ENCODE measurements around the gene RNF144B. TPM values are rescaled to one million over a fixed set of nuclear protein-coding genes. Genes with fewer than 3 reads are reported as not detected.
"Not testable (repeated sequence)": the region's sequence is repeated elsewhere in the genome, so short reads cannot be mapped to it uniquely, and the experiment has no call there.

Gene RNF144B
- total RNA-seq, 1 experiment from 2014 or later, result 26.2 TPM

- H3K36me3 ChIP-seq (ENCODE audit: low read depth), result peaks cover 3% of the 10 kb centered on the region; the same call in 1 of the 2 replicates
- H3K4me2 ChIP-seq, result peak overlapping the region; percentile 48
- no peak overlapping the region for H2AFZ ChIP-seq
- peaks cover 33% of the 10 kb centered on the region for H3K79me2 ChIP-seq (ENCODE audit: low read depth)
- BruUV-seq (replicated peaks), result no TSS peak
- H3F3A ChIP-seq (ENCODE audit: insufficient read depth, low read depth), result no peaks in the 10 kb centered on the region
- no peaks in the 10 kb centered on the region for H3K9me2 ChIP-seq (ENCODE audit: insufficient read depth)
- ChIA-PET POLR2A (ENCODE audit: unreplicated experiment) (interaction anchor here (0.6 to 0.7 kb wide), 2 partner anchors 31 to 117 kb away, joined by 4 to 11 read pairs; no protein-coding TSS in a partner anchor), CTCF (no interaction called here)
- no peaks in the 10 kb centered on the region for H4K20me1 ChIP-seq (ENCODE audit: insufficient read depth)
- peak overlapping the region; percentile 38; the same call in 1 of the 2 replicates for H3K27ac ChIP-seq
- no peaks in the 10 kb centered on the region for H3K9me3 ChIP-seq (ENCODE audit: insufficient read depth, low read depth)
- TF ChIP-seq EZH2 (IDR thresholded peaks at IDR 0.05; ENCODE audit: low read depth), result no peak
- TF ChIP-seq, protein P1, sequence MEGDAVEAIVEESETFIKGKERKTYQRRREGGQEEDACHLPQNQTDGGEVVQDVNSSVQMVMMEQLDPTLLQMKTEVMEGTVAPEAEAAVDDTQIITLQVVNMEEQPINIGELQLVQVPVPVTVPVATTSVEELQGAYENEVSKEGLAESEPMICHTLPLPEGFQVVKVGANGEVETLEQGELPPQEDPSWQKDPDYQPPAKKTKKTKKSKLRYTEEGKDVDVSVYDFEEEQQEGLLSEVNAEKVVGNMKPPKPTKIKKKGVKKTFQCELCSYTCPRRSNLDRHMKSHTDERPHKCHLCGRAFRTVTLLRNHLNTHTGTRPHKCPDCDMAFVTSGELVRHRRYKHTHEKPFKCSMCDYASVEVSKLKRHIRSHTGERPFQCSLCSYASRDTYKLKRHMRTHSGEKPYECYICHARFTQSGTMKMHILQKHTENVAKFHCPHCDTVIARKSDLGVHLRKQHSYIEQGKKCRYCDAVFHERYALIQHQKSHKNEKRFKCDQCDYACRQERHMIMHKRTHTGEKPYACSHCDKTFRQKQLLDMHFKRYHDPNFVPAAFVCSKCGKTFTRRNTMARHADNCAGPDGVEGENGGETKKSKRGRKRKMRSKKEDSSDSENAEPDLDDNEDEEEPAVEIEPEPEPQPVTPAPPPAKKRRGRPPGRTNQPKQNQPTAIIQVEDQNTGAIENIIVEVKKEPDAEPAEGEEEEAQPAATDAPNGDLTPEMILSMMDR (conservative IDR thresholded peaks at IDR 0.05), result no peak
- peaks cover 25% of the 10 kb centered on the region for H3K4me1 ChIP-seq (replicated peaks; ENCODE audit: insufficient read depth)
- H3K27me3 ChIP-seq (ENCODE audit: insufficient read depth, low read depth), result no peaks in the 10 kb centered on the region
- intact Hi-C loops (cut with micrococcal nuclease; ENCODE audit: unreplicated experiment), result no loop called here
- peak in 1 of 2 experiments; percentile 4 for DNase-seq
- H3K4me3 ChIP-seq, result no peak overlapping the region
These were observed 8.2 kb downstream of the RNF144B start for GRCh38 chr6:18395177-18395855.

GRCh38 chr6:18395856-18396197 is 8.7 kb downstream of the RNF144B start:
- H3K27ac ChIP-seq, result peak overlapping the region; percentile 38; the same call in 1 of the 2 replicates
- H3K4me3 ChIP-seq, result no peak overlapping the region
- H3K36me3 ChIP-seq (ENCODE audit: low read depth), result peaks cover 3% of the 10 kb centered on the region; the same call in 1 of the 2 replicates
- H3K27me3 ChIP-seq (ENCODE audit: insufficient read depth, low read depth), result no peaks in the 10 kb centered on the region
- peaks cover 28% of the 10 kb centered on the region for H3K79me2 ChIP-seq (ENCODE audit: low read depth)
- no peak overlapping the region for H2AFZ ChIP-seq
- BruUV-seq (replicated peaks), result no TSS peak
- peak overlapping the region; percentile 48 for H3K4me2 ChIP-seq
- no peaks in the 10 kb centered on the region for H4K20me1 ChIP-seq (ENCODE audit: insufficient read depth)
- ChIA-PET CTCF (no interaction called here), POLR2A (ENCODE audit: unreplicated experiment) (interaction anchor here (0.7 kb wide), 1 partner anchor 31 kb away, joined by 11 read pairs; no protein-coding TSS in a partner anchor)
- H3K4me1 ChIP-seq (replicated peaks; ENCODE audit: insufficient read depth), result peaks cover 20% of the 10 kb centered on the region
- H3F3A ChIP-seq (ENCODE audit: insufficient read depth, low read depth), result no peaks in the 10 kb centered on the region
- intact Hi-C loops (cut with micrococcal nuclease; ENCODE audit: unreplicated experiment), result no loop called here
- no peaks in the 10 kb centered on the region for H3K9me3 ChIP-seq (ENCODE audit: insufficient read depth, low read depth)
- no peak for TF ChIP-seq EZH2 (IDR thresholded peaks at IDR 0.05; ENCODE audit: low read depth)
- TF ChIP-seq, protein P1 (conservative IDR thresholded peaks at IDR 0.05), result no peak
- H3K9me2 ChIP-seq (ENCODE audit: insufficient read depth), result no peaks in the 10 kb centered on the region
- DNase-seq, result peak in 1 of 2 experiments; percentile 55

DNA sequence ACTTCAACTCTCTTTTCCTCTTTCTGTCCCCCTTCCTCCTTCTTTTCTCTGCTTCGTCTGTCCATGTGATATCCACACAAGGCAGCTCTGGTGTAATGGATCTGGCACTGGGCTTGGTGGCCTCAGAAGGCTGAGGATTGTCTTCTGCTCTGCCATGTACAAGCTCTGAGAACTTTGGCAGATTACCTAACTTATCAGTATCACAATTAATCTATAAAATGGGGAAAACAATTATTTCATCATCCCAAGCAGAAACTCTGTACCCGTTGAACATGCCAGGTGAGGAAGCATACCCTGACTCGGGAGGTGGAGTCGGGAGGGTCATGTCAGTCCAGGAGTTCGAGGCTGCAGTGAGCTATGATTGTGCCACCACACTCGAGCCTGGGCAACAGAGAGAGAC is 10.6 kb downstream of the RNF144B start:
- intact Hi-C loops (cut with micrococcal nuclease; ENCODE audit: unreplicated experiment), result no loop called here
- no peak for DNase-seq
- Histone ChIP-seq H3F3A (ENCODE audit: insufficient read depth, low read depth) (no peaks in the 10 kb centered on the region), H3K9me2 (ENCODE audit: insufficient read depth) (no peaks in the 10 kb centered on the region), H3K79me2 (ENCODE audit: low read depth) (peaks cover 15% of the 10 kb centered on the region), H3K4me3 (no peak overlapping the region), H3K4me1 (replicated peaks; ENCODE audit: insufficient read depth) (peaks cover 18% of the 10 kb centered on the region), H3K27ac (no peak overlapping the region), H3K36me3 (ENCODE audit: low read depth) (peaks cover 4% of the 10 kb centered on the region; the same call in 1 of the 2 replicates), H4K20me1 (ENCODE audit: insufficient read depth) (no peaks in the 10 kb centered on the region), H3K4me2 (no peak overlapping the region), H3K27me3 (ENCODE audit: insufficient read depth, low read depth) (no peaks in the 10 kb centered on the region), H3K9me3 (ENCODE audit: insufficient read depth, low read depth) (no peaks in the 10 kb centered on the region), H2AFZ (no peak overlapping the region)
- no peak for TF ChIP-seq EZH2 (IDR thresholded peaks at IDR 0.05; ENCODE audit: low read depth)
- TF ChIP-seq, protein P1 (conservative IDR thresholded peaks at IDR 0.05), result no peak
- CTCF ChIA-PET, result no interaction called here
- POLR2A ChIA-PET (ENCODE audit: unreplicated experiment), result interaction anchor here (0.7 kb wide), 1 partner anchor 48 kb away, joined by 4 read pairs; no protein-coding TSS in a partner anchor
- no TSS peak for BruUV-seq (replicated peaks)

DNA sequence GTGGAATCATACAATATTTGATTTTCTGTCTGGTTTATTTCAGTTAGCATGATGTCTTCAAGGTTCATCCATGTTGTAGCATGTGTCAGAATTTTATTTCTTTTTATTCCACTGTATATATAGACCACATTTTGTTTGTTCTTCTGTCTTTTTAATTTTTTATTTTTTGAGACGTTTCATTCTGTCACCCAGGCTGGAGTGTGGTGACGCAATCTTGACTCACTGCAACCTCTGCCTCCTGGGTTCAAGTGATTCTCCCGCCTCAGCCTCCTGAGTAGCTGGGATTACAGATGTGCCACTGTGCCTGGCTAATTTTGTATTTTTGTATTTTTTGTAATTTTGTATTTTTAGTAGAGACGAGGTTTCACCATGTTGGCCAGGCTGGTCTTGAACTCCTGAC is 11.1 kb downstream of the RNF144B start:
- DNase-seq; CTCF ChIA-PET; H3K27ac ChIP-seq; intact Hi-C loops (cut with micrococcal nuclease; ENCODE audit: unreplicated experiment); H3K36me3 ChIP-seq (ENCODE audit: low read depth); BruUV-seq (replicated peaks); H3F3A ChIP-seq (ENCODE audit: insufficient read depth, low read depth); H3K4me2 ChIP-seq; H3K27me3 ChIP-seq (ENCODE audit: insufficient read depth, low read depth); H3K9me2 ChIP-seq (ENCODE audit: insufficient read depth); H4K20me1 ChIP-seq (ENCODE audit: insufficient read depth); H3K9me3 ChIP-seq (ENCODE audit: insufficient read depth, low read depth); H3K4me3 ChIP-seq; POLR2A ChIA-PET (ENCODE audit: unreplicated experiment); H2AFZ ChIP-seq: not testable (repeated sequence)
- Histone ChIP-seq H3K79me2 (ENCODE audit: low read depth) (peaks cover 15% of the 10 kb centered on the region), H3K4me1 (replicated peaks; ENCODE audit: insufficient read depth) (peaks cover 18% of the 10 kb centered on the region)

Measured in PC-9 (cell line).